ENCODE results near the gene COL1A1. TPM values are rescaled to one million over a fixed set of nuclear protein-coding genes. Genes with fewer than 3 reads are reported as not detected.

COL1A1 gene
- total and polyA plus RNA-seq, 2 of the 13 experiments (the other 11 are each of a cell fraction or from before 2014, with no cell fraction given) = 0.05 TPM; not detected in 1

- TF ChIP-seq SMAD1 (CRISPR knock-in tag; IDR thresholded peaks at IDR 0.05; ENCODE audit: borderline replicate concordance, low read depth) (no peak), TERF1 (CRISPR knock-in tag; IDR thresholded peaks at IDR 0.05) (no peak), ZNF746 (CRISPR knock-in tag; IDR thresholded peaks at IDR 0.05) (no peak), ZNF280D (CRISPR knock-in tag; IDR thresholded peaks at IDR 0.05) (no peak), PITX1 (CRISPR knock-in tag; IDR thresholded peaks at IDR 0.05) (no peak), SALL1 (CRISPR knock-in tag; IDR thresholded peaks at IDR 0.05) (no peak), ATF7-NPFF (CRISPR knock-in tag; IDR thresholded peaks at IDR 0.05; ENCODE audit: low read depth) (no peak), ZNF138 (CRISPR knock-in tag; IDR thresholded peaks at IDR 0.05; ENCODE audit: low read depth) (no peak), ZNF234 (CRISPR knock-in tag; conservative IDR thresholded peaks at IDR 0.05) (no peak), ZBTB26 (CRISPR knock-in tag; IDR thresholded peaks at IDR 0.05; ENCODE audit: borderline replicate concordance) (no peak), ZNF687 (CRISPR knock-in tag; IDR thresholded peaks at IDR 0.05) (no peak), IKZF5 (CRISPR knock-in tag; IDR thresholded peaks at IDR 0.05) (no peak)
- in situ Hi-C loops (cut with HindIII; ENCODE audit: extremely low pct_ligation_motif_present, low pct_unique_long_range_greater_than_20kb) (no loop called here), intact Hi-C loops (cut with micrococcal nuclease; ENCODE audit: unreplicated experiment) (no loop called here)
- ATAC-seq (no peak), FAIRE-seq (no peak), DNase-seq (ENCODE audit: low spot score) (no peak)
- BruUV-seq (replicated peaks) = no TSS peak
- H3K4me3 ChIP-seq (replicated peaks in 1 of 3; ENCODE audit: insufficient read depth in 1 of 3, low read depth in 2 of 3, low read length in 3 of 3) = no peak overlapping the region
- no peak overlapping the region for H2AFZ ChIP-seq (ENCODE audit: low read length)
- peaks cover 11% of the 10 kb centered on the region for H3K4me1 ChIP-seq (ENCODE audit: insufficient read depth, low read length)
- no peak overlapping the region for H3K27ac ChIP-seq (ENCODE audit: extremely low read length, insufficient read depth, low read length)
- H3K27me3 ChIP-seq (ENCODE audit: control insufficient read depth in 1 of 2, insufficient read depth in 2 of 2, low read length in 2 of 2) = no peaks in the 10 kb centered on the region; a peak in 1 of 5 replicates
- CTCF ChIA-PET (ENCODE audit: low intra/inter-chr PET ratio, low total read pairs) = no interaction called here
- H3K79me2 ChIP-seq (ENCODE audit: insufficient read depth, low read length) = no peaks in the 10 kb centered on the region
- no peak overlapping the region for H3K9ac ChIP-seq (ENCODE audit: insufficient read depth, low read depth, low read length)
- no peak overlapping the region for H3K4me2 ChIP-seq (ENCODE audit: low read depth, low read length)
- H4K20me1 ChIP-seq (ENCODE audit: insufficient read depth, low read length) = no peaks in the 10 kb centered on the region
- H3K36me3 ChIP-seq (replicated peaks in 1 of 2; ENCODE audit: control insufficient read depth in 1 of 2, insufficient read depth in 2 of 2, low read length in 2 of 2) = no peaks in the 10 kb centered on the region
- POLR2A ChIA-PET = no interaction called here
- H3K9me3 ChIP-seq (ENCODE audit: low read length) = peaks cover 14% of the 10 kb centered on the region
Measured at GRCh38 chr17:50234581-50234980, 33.1 kb upstream of the COL1A1 start.
